Medulla oblongata (tissue), 1 donor: ENCODE results near the gene SFSWAP.
"Not testable (repeated sequence)": the region's sequence is repeated elsewhere in the genome, so short reads cannot be mapped to it uniquely, and the experiment has no call there.

Experiments used
- DNase-seq: peaks from one replicate; pipeline ENCODE4 v3.0.0-alpha.2; 2015; ENCODE audit errors: extremely low spot score

The SFSWAP gene

GRCh38 chr12:131809476-131810254, 98.8 kb downstream of the SFSWAP start:
- not testable (repeated sequence) for DNase-seq

GRCh38 chr12:131810726-131811125, 99.8 kb downstream of the SFSWAP start:
- no peak for DNase-seq

- no peak for DNase-seq
Measured at GRCh38 chr12:131815131-131815530, 104.2 kb downstream of the SFSWAP start.

GRCh38 chr12:131816495-131816894, 105.6 kb downstream of the SFSWAP start:
- no peak for DNase-seq

DNA sequence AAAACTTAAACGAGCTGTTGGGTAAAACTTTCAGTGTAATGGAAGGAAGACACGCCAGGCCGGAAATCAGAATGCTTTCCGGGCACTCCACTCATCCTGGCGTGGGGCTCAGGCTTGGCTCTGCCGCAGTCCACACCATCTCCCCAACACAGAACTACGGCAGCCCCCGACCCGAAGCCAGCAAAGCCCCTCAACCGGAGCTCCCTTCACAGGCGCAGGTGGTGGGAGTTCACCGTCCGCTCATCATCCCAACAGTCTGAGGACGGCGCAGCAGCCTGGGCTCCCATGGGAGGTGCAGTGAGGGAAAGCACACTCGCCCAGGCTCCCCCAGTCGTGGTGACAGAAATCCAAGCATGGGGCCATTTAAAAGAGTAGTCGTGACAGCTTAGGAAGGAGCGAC, 106.4 kb downstream of the SFSWAP start:
- DNase-seq, result no peak

DNA sequence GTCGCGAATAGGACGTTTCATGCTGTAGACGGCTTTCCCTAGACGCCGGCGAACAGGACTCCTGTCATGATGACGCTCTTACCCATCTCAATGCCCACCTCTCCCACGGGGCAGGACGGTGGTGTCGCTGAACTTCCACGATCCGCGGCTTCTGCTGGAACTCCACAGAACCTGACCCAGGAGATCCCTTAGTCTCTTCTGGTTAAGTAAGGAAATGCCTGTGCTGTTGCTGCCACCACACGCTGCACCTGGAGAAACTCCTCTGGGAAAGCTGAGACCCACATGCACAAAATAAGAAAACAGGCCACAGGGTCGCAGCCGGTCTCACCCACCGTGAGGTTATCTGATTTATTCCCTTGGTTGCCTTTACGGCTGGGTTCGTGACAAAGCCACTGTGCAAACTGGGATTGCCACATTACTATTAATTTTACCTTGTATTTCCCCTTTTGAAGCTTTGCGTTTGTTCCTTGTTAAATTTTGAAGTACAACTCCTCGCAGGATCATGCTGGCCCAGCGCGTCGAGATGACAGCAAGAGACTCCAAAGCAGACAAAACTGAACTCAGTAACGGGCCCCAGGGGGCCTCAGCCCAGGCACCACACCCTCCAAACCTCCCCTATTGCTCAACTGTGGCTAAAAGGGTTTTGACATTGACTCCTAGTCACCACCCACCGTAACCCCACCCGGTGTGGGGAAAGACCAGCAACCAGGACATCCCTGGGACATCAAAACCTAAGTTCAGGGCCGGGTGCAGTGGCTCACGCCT, 108.1 kb downstream of the SFSWAP start:
- DNase-seq, result no peak

DNA sequence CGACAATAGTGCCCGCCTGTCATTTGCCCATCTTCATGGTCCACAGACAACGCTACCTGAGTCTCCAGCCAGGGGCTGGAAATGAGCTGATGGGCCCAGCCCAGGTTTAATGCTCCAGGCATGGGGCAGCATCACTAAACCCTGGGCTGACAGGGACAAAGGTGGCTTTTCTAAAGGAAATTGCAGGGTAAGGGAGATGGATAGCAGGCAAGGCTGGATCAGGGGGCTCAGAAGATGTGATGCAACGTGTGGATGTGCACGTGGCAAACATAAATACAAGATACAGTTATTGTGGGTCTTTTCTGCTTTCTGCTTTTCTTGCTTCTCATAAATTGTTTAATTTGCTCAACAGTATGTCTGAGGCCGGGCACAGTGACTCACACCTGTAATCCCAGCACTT, 113.6 kb downstream of the SFSWAP start:
- DNase-seq, result no peak

- DNase-seq, result peak; percentile 41
Measured at GRCh38 chr12:131825146-131825892, 114.4 kb downstream of the SFSWAP start.

DNA sequence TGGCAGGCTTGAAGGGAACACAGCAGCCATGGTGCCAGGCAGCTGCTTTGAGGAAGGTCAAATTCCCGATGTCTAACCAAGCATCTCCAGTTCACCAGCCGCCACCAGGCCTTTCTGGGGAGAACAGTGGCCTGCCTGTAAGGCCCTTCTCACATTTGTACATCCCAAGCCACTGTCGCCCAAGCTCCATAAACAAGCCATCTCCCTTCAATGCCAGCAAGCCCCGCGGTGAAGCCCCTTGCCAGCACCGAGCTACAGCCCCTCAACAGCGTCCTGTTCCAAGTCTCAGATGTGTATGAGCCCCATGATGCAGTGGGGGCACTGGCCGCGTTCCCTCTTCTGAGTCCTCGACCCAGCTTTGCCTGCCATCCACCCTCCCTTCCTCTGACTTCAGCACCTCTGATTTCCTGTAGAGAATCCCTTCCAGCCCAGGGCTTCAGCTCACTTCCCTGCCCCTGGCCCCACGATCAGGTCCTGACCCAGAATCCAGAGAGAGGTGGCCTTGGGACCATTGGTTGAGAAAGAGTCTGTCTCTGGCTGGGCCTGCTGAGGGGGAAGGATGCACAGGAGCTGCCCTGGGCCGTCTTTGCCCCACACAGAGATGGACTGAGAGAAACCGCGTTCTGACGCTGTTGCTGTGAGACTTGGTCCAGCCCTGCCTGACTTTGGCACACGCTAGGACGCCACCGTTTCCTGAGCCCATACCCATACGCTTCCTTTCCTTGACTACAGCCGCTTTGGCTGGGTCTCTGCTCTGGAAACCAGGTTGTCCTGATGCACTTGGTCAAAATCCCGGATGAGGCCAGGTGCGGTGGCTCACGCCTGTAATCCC, 115.4 kb downstream of the SFSWAP start:
- no peak for DNase-seq

DNA sequence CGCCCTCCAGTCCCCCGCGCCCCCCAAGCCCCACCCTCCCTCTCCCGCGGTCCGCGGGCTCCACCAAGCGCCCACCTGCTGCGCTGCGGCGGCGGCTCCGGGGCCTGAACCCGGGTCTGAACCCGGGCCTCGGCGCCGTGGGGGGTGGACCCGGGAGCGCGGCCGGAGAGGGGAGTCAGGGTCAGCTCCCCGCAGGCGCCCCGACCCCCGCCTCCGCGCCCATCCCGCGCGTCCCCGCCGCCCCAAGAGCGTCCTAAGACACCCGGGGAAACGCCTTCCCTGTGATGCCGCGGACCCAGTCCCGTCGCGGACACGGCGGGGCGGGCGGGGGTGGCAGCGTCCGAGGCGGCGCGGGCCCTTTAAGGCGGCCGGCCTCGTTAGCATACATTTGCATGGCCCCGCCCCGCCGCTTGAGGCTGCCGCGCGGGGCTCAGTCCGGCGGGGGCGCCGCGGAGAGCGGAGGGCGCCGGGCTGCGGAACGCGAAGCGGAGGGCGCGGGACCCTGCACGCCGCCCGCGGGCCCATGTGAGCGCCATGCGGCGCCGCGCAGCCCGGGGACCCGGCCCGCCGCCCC, 117.2 kb downstream of the SFSWAP start, which contains the start of gene MMP17:
Gene MMP17 (plus strand): TSS at position 433 of the 574 bp plus-strand sequence. CDS start 102 bp downstream, at position 535.
- DNase-seq, result no peak

DNA sequence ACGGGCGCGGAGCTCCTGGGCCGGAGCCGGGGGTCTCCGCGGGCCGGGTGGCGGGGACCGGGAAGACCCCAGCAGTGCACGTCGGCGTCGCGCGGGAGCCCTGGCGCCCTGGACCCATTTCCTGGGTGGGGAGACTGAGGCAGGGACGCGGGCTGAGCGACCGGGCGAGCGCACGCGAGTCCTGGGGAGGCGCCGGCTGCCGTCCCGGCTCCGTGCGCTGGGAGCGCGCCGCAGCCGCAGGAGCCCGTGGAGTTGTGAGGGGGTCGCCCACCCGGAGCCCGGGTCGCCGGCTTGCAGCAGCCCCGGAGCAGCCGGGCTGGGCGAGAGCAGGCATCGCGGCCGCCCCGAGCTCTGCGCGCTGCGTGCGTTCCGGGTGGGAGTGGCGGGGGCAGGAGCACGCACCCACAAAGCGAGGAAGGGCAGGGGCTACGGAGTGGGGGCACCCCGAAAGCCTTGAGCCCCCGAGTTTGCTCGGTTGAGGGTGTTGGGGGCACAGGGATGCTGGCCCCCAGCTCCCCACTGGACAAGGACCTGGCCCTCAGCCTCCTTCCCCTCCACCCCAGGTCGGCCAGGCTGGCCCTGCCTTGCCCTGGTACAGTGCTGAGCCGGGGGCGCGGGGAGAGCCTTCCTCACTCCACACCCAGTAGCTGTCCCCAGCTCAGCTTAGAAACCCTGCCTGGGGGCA, 117.9 kb downstream of the SFSWAP start:
- DNase-seq, result no peak

- DNase-seq, result no peak
Measured at GRCh38 chr12:131829356-131829747, 118.5 kb downstream of the SFSWAP start.

GRCh38 chr12:131829791-131830334, 119.0 kb downstream of the SFSWAP start:
- DNase-seq, result no peak

DNA sequence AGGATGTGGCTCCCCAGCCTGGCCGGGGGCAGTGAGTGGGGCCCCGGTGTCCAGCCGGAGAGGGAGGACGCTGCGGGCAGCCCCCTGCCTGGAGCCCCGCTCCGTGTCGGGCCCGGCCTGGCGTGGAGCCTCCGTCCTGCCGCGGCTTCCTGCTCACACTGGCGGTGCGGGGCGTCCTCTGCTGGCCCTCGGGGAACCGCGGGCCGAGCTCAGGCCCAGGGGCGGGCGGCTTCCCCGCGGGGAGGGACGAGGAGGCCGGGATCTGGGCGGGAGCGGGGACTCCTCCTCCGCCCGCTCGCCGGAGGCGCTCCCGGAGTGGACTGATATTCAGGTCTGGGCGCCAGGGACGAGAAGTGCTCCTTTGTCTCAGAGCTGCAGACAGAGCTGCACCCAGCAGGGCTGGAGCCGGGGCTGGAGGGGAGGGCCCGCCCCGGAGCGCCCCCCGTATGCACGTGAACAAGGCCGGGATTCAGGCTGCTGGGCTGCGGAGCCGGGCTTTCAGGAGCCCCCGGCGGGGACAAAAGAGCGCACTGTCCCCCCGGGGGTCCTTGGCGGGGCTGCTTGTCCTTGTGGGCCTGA, 119.5 kb downstream of the SFSWAP start:
- DNase-seq, result peak; percentile 72

DNA sequence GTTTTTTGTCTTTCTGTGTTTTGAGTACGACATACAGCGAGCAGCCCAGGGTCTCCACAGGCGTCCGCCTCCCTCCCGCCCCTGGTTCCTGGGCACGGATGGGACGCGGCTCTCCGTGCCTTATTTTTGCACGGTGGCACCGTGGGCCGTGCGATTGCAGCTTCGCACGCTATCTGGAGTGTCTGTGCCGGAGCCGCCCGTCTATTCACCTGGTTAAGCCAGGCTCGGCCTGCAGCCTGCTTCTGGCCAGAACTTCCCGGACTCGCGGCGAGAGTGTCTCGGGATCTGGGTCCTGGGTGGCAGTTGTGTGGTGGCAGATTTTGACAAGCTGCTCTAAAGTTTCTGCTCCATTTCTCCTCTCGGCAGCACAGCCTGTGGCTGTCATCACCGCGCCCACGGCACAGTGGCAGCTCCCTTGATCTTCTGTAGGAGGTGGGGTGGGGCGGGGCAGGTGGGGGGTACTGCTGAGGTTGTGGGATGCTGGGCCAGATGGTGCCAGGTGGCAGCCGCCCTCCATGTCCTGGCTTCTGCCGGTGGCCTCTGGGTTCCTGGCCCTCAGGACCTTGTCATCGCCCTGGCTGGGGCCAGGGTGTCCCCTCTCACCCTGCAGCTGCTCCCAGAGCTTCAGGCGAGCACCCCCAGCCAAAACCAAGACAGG, 120.2 kb downstream of the SFSWAP start:
- DNase-seq, result no peak

DNA sequence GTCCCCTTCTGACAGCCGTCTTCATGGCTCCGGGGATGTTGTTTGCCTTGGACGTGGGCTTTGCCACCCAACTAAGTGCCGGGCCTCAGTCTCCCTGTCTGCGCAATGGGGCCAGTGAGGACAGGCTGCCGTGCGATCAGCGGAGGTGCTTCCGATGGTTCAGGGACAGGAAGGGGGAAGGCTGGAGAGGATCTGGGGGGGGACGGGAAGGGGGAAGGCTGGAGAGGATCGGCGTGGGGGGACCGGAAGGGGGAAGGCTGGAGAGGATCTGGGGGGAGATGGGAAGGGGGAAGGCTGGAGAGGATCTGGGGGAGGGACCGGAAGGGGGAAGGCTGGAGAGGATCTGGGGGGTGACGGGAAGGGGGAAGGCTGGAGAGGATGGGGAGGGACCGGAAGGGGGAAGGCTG, 120.7 kb downstream of the SFSWAP start:
- no peak for DNase-seq

- DNase-seq, result no peak
Measured at GRCh38 chr12:131832321-131833231, 121.7 kb downstream of the SFSWAP start.

DNA sequence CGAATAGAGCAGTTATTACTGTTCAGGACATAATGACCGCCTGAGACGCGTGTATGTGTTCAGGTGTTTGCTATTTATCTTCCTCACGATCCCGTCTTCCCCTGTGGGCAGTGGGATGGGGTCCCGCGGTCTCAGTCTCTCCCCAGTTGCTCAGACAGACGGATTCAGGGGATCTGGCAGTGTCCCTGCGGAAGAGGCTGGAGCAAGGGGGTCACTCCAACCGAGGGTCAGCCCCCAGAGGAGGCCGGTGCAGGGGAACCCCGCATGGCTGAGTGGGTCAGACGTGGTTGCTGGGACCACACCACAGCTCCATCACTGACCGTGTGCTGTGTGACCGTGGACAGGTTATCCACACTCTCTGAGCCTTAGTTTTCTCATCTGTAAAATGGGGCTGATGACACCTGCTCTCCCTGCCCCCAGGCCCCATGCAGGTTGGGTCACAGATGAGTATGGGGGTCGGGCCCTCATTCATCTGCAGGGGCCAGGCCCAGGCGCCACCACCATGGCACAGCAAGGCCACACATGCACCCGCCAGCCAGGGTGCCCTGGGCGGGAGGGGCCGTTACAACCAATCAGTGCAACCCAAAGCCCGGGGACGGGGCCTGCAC, 122.5 kb downstream of the SFSWAP start:
- DNase-seq, result no peak
